H4 (cell line): ENCODE results near the gene LRRC74A. TPM values are rescaled to one million over a fixed set of nuclear protein-coding genes. Genes with fewer than 3 reads are reported as not detected.

ENCODE experiments used
- DNase-seq: peaks from one replicate; pipeline ENCODE4 v3.0.0-alpha.2; 2015; ENCODE audit warnings: low spot score
- total RNA-seq: library from RNA; depleted of rRNA; stranded (reverse); fragments of >200 nt; shearing (Covaris generic); gene quantifications from 2 replicates; pipeline ENCODE4 v1.2.3, GENCODE V29; 2014

The LRRC74A gene
- total RNA-seq, 1 experiment from 2014 or later = not detected

- DNase-seq = no peak
Measured at GRCh38 chr14:76846331-76847047, 20.3 kb downstream of the LRRC74A start.

- DNase-seq = peak; percentile 26
Measured at GRCh38 chr14:76848879-76849278, 22.7 kb downstream of the LRRC74A start.

- DNase-seq = no peak
Measured at GRCh38 chr14:76855066-76855465, 28.9 kb downstream of the LRRC74A start.

- no peak for DNase-seq
Measured at GRCh38 chr14:76856769-76857168, 30.6 kb downstream of the LRRC74A start.

GRCh38 chr14:76861574-76862255 lies 35.5 kb downstream of the LRRC74A start:
- no peak for DNase-seq

- DNase-seq = no peak
Measured at GRCh38 chr14:76862546-76863282, 36.5 kb downstream of the LRRC74A start.

- no peak for DNase-seq
Measured at GRCh38 chr14:76863724-76864407, 37.7 kb downstream of the LRRC74A start.

- no peak for DNase-seq
Measured at GRCh38 chr14:76866456-76866855, 40.2 kb downstream of the LRRC74A start.

- no peak for DNase-seq
Measured at GRCh38 chr14:76867516-76868453, 41.6 kb downstream of the LRRC74A start.

- no peak for DNase-seq
Measured at GRCh38 chr14:76868454-76869170, 42.4 kb downstream of the LRRC74A start.

- DNase-seq = peak; percentile 29
Measured at GRCh38 chr14:76870166-76870565, 44.0 kb downstream of the LRRC74A start.

- peak; percentile 24 for DNase-seq
Measured at GRCh38 chr14:76872796-76873432, 46.7 kb downstream of the LRRC74A start.

- no peak for DNase-seq
Measured at GRCh38 chr14:76874734-76875133, 48.5 kb downstream of the LRRC74A start.

- DNase-seq = peak; percentile 63
Measured at GRCh38 chr14:76876076-76876475, 49.9 kb downstream of the LRRC74A start.

- no peak for DNase-seq
Measured at GRCh38 chr14:76877871-76878270, 51.7 kb downstream of the LRRC74A start.

- DNase-seq = no peak
Measured at GRCh38 chr14:76880449-76880848, 54.2 kb downstream of the LRRC74A start.

- no peak for DNase-seq
Measured at GRCh38 chr14:76881348-76881747, 55.1 kb downstream of the LRRC74A start.

GRCh38 chr14:76882651-76883050 lies 56.4 kb downstream of the LRRC74A start:
- no peak for DNase-seq

GRCh38 chr14:76883447-76883846 lies 57.2 kb downstream of the LRRC74A start:
- no peak for DNase-seq

GRCh38 chr14:76884394-76884793 lies 58.2 kb downstream of the LRRC74A start:
- DNase-seq = no peak
